NCI-H2107 (cell line): Measurements from ENCODE around the gene PCDH9.

ENCODE experiments used
- DNase-seq: peaks from one replicate; lab custom pipeline; 2025; lab: John Stamatoyannopoulos, UW

The PCDH9 gene

DNA sequence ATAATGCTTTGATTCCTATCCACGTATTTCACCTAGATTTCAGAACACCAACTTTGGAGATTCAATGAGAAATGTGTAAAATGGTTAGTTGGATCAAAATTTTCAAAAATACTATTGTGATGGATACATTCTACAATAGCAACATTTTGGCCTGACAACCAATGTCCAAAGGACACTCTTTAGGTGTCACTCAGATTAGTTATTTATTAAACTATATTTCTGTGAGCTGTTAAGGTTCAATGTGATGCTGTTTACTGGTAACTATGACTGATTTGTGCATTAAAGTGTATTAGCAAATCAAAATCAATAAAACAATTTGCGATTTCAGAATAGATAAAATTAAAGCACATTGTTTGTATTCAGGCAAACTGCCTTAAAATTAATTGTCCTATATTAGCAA is 149.8 kb downstream of the PCDH9 start:
- no peak for DNase-seq

DNA sequence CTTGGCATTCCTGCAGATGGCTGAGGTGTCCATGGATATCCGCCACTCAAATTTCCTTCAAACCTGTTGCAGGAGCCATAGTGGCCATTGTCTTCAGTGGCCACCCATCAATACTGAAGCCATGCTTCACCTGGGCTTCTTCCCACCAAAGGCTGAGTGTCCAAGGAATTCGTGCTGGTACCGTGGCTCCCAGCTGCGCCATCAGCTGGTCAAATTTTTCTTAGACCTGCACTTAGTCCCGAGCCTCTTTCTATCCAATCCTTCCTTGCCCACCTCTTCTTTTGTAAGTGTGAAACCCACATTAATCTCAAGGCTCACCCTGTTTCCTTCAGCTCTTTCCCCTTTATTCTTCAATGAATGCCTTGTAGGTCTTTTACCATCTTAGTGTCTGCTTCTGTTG is 152.1 kb downstream of the PCDH9 start:
- no peak for DNase-seq

DNA sequence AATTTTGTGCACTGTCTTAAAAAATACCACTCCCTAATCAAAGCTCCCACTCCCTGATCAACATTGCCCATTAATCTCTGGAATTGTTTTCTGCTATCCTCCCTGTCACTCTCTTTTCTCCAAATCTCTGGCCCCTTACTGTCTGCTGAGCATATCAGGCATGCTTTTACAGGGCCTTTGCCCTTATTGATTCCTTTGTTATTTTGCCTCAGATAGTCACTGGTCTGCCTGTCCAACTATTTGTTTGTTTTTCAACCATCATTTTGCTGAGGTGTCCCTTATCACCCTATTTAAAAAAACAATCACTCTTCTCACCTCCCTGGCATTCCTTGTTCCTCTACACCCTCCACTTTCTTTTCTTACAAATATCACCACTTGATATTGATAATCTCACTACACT is 153.0 kb downstream of the PCDH9 start:
- no peak for DNase-seq

DNA sequence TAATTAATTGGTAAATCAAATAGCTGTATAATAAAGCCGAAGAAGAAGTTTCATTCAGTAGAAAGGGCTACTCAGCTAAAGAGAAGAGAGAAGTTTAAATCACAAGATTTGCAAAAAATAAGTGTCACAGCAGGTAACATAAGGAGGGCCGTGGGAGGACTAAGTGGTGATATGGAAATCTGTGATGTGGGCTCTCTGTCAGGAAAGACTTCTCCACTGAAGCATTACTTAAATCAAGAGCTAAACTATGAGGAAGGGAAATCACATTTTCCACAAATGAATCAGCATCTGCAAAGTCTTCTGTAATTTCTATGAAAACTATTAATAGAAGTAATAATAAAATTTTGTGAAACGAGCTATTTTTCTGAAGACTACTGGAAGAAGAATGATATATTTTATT is 153.8 kb downstream of the PCDH9 start:
- no peak for DNase-seq

DNA sequence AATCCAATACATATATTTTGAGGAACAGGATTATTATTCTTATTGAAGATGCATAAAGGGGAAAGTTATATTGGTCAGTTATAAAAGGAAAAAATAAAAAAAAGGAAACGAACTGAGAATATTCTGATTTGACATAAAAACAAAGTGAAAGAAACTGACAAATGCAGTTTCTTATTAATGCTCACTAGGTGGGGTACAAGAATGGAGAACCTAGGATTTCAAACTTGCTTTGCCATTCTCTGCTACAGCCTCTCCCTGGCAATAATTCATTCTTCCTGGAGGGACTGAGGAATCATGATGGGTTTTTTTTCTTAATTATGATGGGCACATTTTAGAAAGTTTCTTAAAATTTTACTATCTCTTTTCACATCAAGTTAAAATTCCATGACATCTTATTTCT is 154.9 kb downstream of the PCDH9 start:
- no peak for DNase-seq

DNA sequence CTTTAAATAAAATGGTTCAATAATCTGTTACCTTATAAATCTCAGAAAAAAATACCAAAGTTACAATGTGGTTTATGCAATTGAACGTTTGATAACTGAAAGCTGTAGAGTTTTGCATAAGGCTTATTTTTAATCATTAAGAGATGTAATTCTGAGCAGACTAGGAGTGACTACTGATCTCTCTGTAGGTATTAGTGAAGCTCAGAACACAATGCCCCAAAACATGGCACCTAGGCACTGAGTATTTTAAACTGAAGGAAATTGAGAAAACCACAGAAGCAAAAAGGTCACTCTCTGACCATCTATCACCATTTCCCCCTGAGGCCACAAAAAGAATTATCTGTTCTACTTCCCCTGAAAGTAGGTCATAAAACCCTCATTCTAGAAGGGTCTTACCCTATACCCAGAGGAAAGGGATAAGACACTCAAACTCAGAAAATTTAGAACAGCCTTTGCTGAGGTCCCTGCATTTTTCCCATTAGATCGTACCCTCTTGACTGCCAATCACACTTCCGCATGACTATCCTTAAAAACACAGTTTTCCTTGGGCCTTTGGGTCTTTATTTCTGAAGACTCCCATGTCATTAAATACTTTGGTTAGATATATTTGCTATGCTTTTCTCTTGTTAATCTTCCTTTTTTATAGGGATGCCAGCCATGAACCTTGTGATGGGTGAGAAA is 158.1 kb downstream of the PCDH9 start:
- no peak for DNase-seq

DNA sequence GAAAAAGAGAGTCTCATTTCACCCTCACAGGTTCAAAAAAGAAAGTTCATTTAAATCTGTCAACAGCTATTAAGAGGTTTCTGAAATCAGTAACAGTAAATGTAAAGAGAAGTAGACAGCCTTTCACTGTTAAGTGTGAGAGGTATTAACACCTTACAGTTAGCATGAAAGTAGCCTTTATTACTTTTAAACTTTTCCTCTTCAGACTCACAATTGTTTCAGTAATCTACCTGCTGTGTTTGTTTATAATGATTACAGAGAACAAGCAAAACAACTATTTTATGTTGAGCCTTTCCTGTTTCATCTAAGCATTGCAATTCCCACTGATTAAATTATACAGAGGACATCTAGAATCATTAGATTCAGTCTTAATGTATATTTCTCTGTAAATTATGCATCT is 159.8 kb downstream of the PCDH9 start:
- DNase-seq, result no peak

DNA sequence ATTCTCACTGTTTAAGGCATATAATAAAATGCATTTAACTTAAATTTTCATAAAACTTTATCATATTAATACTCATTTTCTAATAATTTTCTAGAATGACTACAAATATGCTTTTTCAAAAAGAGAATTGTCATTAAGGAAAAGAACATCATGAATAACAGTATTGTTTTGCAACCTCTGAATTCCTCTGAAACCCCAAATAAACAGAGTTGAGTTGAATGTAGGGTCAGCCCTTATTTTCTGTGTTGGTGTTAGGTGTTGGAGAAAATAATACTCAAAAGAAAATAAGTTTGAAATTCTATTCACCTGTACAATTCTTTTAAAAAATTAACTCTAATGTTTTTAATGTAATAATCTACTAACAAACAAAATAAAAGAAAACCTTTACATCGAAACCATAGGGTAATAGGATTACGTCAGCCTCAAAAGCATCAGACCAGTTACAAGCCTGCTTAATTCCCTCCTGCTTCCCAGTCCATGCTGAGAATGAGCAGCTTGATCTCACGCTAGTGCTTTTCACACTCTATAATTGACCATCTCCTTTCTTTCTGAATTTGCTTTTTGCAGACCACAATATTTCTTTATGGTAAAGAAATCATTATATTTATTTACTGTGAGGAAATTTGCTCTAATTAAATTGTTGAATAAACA is 160.9 kb downstream of the PCDH9 start:
- DNase-seq, result no peak

DNA sequence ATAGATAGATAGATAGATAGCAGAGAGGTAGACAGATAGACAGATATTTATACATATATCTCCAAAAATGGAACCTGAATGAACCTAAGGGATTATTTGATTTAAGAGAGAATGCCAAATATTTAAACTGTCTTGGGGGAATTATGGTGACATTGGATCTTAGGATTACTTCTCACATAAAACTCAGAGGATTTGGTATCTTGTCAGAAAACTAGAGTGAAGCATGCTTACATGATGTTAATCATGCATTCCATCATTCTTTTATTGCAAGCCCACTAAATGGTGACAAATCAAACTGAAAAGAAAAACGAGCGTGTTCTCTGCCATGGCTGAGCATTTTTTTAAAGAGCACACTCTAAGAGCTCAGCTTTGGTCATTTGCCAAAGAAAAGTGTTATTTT is 165.2 kb downstream of the PCDH9 start:
- no peak for DNase-seq

DNA sequence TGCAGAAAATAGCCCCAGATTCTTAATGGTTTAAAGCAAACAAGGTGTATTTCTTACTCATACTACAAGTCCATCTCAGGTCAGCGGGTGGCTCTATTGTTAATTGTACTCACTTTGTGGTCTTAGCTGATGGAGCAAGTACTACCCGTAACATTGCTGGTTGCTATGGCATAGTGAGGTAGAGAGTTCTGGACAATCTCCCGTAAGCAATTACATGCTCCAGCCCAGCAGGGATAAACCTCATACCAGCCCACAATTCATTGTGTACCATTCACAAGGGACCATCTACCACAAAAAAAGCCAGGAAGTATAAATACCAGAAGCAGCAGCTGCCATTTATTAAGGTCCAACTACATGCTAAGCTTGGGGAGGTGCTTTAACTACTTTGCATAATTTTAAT is 167.1 kb downstream of the PCDH9 start:
- DNase-seq, result peak; percentile 61

DNA sequence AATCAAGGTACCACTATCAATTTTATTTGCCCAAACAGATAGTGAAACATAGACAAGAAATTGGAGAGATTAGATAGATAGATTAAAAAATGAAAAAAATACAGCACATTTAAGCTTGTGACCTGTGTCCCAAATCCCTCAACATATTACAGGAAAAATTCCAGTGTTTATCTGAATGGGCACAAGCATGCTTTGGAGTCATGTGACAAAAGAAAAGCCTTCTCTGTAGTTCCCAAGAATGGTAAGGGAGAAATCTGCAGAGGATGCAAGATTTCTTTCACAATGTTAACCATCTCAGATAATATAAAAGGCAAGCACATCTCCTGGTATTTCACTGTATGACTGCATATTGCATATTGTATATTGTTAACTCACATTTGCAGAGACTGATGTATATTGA is 168.0 kb downstream of the PCDH9 start:
- no peak for DNase-seq

DNA sequence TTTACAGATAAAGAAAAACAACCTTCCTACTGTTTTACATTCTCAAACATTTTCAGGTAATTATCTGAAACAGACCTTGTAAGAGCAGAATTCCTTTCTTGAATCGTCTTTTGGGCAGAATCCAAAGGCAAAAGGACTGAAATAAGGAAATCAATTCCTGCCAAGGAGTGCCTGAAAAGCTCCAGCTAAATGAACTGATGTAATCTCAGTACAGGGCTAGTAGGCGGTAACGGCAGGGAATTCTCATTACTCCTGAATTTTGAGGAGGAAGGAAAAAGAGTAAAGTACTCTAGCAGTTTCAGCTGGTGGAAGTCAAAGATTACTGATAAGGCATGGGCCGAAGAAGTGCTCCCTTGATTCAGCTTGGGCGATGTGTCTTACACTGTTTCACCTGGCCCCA is 168.4 kb downstream of the PCDH9 start:
- no peak for DNase-seq

DNA sequence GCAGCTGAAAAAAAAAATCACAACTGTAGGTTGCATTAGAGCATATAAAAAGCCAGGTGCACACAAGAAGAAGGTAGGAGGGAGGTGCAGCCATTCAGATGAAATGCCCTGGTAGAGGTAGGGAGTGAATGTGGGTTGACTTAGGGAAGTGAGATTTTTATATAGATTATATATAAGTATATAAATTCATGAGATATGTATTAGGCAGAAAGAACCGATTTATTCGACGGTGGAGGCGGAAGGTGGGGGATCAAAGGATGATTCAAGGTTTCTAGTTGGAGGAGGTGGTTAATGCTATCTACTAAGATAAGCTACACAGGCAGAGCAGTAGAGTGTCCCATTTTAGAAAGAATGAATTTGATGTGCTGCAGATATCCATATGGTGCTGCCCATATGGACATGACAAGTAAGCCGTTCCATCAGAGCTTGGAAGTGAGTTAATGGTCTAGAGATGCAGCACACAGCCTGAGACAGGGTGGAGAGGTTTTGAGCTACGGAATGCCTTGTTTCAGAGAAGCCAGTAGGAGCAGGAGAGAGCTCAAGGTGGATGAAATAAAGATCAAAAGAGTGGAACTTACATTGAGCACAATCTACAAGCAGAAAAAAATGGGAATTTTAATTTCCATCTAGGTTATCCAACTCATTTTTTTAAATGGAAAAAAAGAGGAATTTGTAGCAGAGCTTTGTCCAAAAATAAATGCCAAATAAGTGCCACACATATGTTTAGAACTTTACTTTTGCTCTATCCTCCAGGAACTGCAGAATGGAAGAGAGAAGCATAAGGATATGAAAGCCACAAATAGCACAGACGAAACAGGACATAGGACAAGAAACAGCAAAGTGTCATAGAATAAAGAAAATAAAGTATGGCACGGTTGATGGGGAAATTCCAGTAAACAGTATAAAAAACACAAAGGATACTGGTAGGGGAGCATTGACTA is 177.3 kb downstream of the PCDH9 start:
- no peak for DNase-seq

DNA sequence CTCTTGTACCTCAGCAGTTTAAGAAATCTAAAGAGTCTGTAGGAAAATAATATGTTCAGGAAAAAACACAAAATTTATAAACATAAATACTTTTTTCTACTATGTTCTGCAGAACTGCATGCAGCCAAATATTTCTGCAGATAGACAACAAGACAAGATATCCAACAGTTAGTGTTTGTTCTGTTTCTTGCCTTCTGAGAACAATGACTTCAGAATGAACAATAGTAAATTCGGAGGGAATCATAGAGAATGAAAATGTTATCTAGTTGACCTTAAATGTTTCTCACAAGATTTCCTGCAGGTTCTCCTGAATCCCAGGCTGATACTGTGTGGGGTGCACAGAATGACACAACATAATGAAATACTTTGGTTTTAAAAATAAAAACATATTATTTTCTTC is 180.4 kb downstream of the PCDH9 start:
- DNase-seq, result no peak

DNA sequence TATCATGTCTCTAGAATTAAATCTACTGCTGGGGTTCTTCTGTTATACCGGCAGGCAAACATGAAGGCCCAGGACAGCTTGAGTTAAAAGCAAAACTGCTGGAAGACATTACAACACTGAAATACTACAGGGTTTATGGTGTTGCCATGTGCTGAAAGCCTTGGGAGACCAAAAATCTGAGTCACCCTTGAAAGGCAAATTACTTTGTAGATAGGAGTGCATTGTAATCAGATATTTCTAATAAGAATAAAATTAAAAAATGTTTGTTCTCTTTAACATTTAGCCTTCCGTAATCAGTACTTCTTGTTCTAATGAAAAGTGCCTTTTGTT is 181.3 kb downstream of the PCDH9 start:
- no peak for DNase-seq

DNA sequence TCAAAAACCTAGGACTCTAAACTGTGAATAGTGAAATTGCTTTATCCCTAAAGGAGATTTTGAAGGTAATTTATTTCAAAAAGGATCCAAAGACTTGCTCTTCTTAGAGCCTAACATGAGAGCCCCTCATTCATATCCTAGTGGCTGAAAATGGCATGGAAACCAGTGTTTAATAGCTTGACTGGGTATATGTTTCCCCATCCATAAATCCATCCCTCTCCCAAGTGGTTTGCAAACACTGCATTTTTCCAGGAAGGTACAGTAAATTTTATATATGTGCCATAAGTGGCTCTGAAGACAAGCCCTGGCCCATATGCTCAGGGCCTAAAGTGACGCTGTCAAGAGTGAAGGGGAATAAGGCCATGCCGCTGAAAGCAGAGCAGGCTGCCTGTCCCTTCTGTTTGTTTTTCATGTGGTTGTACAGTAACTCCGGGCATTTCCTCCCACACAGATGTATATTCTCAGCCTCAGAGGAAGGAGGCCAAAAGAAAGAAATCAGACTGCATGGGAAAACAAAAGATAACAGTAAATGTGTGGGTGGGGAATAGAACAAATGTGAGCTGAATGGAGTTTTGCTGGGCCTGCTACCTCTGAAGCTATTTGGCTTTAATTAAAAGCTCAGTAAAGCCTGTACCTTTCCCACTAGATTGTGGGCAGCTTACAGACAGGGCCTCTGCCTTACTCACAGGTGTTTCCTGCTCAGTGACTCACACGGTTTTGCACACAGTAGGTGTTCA is 181.9 kb downstream of the PCDH9 start:
- no peak for DNase-seq

DNA sequence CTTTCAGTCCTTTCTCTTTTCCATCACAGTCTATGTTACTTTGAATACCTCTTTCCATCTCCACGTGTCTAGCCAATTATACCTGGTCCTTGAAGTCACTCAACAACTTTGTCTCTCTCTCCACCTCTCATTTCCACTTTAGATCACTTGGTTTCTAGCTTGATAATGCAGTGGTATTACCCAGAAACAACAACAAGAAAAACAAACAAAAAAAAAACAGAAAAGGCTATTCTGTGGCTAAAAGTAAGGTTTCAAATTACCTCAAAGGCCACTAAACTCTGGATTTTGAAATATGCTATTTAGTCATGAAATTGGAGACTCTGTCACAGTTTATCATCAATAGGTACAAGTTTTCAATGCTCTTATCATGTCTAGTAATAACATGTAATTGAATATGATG is 184.8 kb downstream of the PCDH9 start:
- DNase-seq, result no peak

DNA sequence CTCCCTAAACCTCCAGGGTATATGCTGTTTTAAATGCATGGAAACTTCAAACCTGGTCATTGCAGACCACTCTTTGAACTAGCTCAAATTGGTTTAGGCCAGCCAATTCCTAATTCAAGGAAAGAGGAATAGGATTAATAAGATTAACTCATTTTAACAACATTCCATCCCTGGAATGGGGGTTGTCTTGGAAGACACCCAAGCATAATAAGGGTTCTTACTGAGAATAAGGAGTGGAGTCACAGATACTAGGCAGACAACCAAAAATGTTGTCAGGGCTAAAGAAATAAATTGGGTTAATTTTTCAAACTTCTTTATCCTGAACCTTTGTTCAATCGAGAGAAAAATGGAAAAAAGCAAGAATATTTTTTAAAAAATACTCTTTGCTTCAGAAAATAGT is 186.2 kb downstream of the PCDH9 start:
- no peak for DNase-seq

DNA sequence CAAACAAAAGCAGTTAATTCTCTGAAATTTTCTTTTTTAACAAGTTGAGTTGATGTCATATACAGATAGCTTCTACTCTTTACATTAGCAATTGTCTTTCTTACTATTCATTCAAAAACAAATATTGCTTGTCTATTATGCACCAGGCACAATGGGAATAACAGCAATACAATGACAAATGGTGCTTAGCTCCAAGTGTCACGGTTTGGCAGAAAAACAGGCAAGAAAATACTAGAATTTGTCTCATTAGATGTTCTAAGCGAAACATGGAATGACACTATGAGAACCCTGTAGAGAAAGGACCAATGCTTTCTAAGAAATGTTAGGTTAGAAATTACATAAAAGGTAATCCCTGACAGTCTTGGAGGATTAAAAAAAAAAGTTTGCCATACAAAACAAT is 187.6 kb downstream of the PCDH9 start:
- DNase-seq, result no peak

DNA sequence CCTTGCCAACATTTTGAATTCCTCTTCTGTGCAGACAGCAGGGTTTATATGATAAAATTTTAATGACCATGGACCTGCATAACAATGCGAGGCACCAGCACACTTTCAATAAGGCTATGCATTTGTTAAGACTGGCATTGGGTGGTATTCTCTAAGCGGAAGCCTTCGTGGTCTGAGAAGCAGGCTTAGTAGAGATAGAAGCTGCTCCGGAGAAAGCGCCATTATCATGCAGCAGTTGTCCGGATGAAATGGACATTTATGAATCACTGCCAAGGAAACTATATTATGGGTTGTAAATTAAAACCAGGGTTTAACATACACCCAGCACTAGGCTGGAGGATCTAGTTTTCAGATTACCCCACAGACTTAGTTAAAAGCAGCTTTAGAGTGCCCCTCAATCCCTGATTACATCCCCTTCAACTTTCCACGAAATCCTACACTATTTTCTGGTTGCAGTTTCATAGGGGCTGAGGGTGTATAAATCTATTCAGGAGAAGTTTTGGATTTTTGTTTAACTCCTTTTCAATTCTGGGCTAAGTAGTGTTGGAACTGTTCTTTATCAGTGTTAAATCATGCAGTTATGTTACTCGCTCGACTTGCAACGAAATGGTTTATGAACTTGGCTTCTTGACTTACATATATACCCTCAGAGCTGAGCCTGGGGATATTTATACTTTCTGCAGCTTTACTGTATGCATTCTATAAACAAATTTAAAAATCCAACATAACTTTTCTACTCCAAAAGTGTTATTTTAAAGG is 193.3 kb downstream of the PCDH9 start:
- DNase-seq, result no peak

DNA sequence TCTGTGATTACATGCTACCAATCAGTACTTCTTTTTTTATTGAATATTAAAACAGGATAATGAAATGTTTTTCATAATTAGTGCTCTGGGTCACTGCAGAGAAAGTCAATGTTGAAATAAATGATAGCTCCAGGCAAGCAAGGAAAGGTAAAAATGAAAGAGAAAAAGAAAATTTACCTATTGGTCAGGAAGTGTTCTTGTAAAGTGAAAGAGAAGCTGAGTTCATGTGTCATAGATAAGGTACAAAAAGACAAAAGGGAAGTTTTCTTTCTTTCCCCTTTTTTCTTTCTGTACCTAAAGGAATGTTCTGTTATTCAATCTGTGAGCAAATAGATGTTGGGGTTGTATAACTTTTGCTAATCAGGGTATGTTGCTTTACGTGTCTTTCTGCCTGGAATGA is 197.0 kb downstream of the PCDH9 start:
- no peak for DNase-seq
